Stomach (tissue), 9 donors: Measurements from ENCODE around the gene MLIP. TPM values are rescaled to one million over a fixed set of nuclear protein-coding genes. Genes with fewer than 3 reads are reported as not detected.
A peak's percentile ranks its signal among the peaks of the same experiment; 100 is the strongest.

ENCODE experiments used
- DNase-seq, 2 donors: peaks; one replicate each; pipeline versions ENCODE4 v3.0.0 to v3.0.0-alpha.2; 2013 to 2019
- H3K27ac ChIP-seq, 5 donors: fragments of 200-600 bp in 4 of 5; sonication (generic) in 4 of 5; one replicate each; pipeline ENCODE4 v1.5.1; 2013 to 2019; ENCODE audit warnings: mild to moderate bottlenecking in 1 of 5, moderate library complexity in 1 of 5
- H3K27me3 ChIP-seq, 3 donors: fragments of 200-600 bp; sonication (generic); one replicate each; pipeline ENCODE4 v1.5.1; 2017 to 2019; ENCODE audit warnings: mixed run types in 1 of 3
- H3K36me3 ChIP-seq, 4 donors: fragments of 200-600 bp; sonication (generic); 1 replicate in 3 of 4; 2 replicates in 1 of 4; pipeline ENCODE4 v1.5.1; 2016 to 2019
- H3K4me1 ChIP-seq, 4 donors: fragments of 200-600 bp; sonication (generic); one replicate each; pipeline ENCODE4 v1.5.1; 2016 to 2019
- H3K4me3 ChIP-seq, 4 donors: fragments of 200-600 bp; sonication (generic) in 3 of 4; one replicate each; pipeline ENCODE4 v1.5.1; 2016 to 2019; ENCODE audit warnings: mild to moderate bottlenecking in 1 of 4
- H3K9me3 ChIP-seq, 4 donors: fragments of 200-600 bp; sonication (generic); one replicate each; pipeline ENCODE4 v1.5.1; 2016 to 2019
- EP300 ChIP-seq: sonication (generic); formaldehyde crosslinking; IDR thresholded peaks from one replicate; pipeline ENCODE4 v1.6.1; 2017; ENCODE audit warnings: antibody characterized with exemption
- POLR2A ChIP-seq, 4 donors: fragments of 450-650 bp; IDR thresholded peaks; one replicate each; pipeline ENCODE4 v1.6.1; 2016; ENCODE audit warnings: antibody characterized with exemption in 4 of 4, control low read depth in 2 of 4, mild to moderate bottlenecking in 1 of 4, moderate library complexity in 1 of 4
- POLR2AphosphoS5 ChIP-seq, 3 donors: sonication (generic); formaldehyde crosslinking; IDR thresholded peaks; one replicate each; pipeline ENCODE4 v1.6.1; 2016; ENCODE audit warnings: antibody characterized with exemption in 3 of 3
- WGBS, 5 donors: extraction: QIAGEN DNeasy Blood & Tissue Kit in 3 of 5; methylation state at CpG; one replicate each; pipeline versions ENCODE4 v1.1.5 to v1.1.7; 2013 to 2018; 5-methylcytosine and 5-hydroxymethylcytosine counted together
- intact Hi-C: fragments of 100-400 bp; cut with DNase I; formaldehyde crosslinking; loops from one replicate; pipeline ENCODE4 v1.15.1; 2023; ENCODE audit warnings: low total_unique reads
- polyA plus RNA-seq, 3 donors: library from polyadenylated mRNA; stranded (reverse); fragments of 200-250 nt; gene quantifications; one replicate each; pipeline ENCODE4 v1.2.3, GENCODE V29; 2013
- total RNA-seq, 5 donors: library from RNA; depleted of rRNA; stranded (reverse); fragments of >200 nt; gene quantifications; one replicate each; pipeline versions ENCODE4 v1.1.0 to v1.2.3, GENCODE V29; 2014 to 2016
- TF ChIP-seq, protein P1 (sequence below), 7 experiments: fragments of 450-650 bp in 4 of 7; fragments of 200-600 bp in 3 of 7; sonication (generic) in 3 of 7; IDR thresholded peaks; one replicate each; pipeline ENCODE4 v1.5.1; 2016 to 2019; ENCODE audit warnings: antibody characterized with exemption in 7 of 7, control low read depth in 2 of 7, mild to moderate bottlenecking in 1 of 7
- donor health status: healthy with polysubstance abuse.
- donor health status: Bipolar disorder and iron deficiency.
- donor health status: healthy.

Gene MLIP
- total and polyA plus RNA-seq, 8 donors: 0.48 TPM; not detected in 7

DNA sequence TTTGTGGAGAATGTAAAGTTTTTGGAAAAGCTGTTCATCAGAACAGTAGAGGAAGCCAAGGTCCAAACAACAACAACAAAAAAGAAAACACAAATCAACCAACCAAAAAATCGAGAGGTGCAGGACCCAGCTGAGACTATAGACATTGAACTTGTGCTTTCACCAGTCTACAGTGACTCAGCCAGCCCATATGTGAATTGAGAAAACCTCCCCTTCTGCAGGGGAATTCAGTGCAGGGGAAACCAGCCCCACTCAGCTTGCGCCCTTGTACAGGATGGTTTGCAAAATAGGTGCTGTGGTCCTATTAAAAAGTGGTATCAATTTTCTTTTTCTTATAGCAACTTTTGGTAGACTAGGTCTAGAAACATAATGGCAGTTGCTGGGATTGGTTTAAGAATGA is 21.3 kb downstream of the MLIP start:
- 67 to 93% (median 84%) methylated on average over 2 of the region's 2 CpGs for WGBS, 5 donors
- no peak for DNase-seq

DNA sequence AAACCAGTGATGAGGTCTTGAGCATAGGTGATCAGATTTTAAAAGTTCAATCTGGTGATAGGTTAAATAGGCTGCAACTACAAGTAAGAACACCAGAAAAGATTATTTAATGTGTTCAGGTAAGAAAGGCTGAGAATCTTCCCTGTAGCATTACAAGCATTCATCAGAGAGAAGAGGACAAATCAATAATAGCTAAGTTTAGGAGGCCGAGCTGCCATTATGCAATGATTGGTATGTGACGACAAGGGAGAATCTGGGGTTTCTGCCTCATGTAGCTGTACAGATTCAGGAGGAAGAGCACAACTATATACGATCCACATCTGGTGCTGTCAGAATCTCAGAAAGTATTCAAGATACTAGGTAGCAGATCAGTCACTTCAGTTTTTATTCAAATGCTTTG is 21.9 kb downstream of the MLIP start:
- TF ChIP-seq POLR2AphosphoS5 (IDR thresholded peaks at IDR 0.05) (no peak), POLR2A (IDR thresholded peaks at IDR 0.05) (no peak), EP300 (no peak)
- TF ChIP-seq, protein P1, sequence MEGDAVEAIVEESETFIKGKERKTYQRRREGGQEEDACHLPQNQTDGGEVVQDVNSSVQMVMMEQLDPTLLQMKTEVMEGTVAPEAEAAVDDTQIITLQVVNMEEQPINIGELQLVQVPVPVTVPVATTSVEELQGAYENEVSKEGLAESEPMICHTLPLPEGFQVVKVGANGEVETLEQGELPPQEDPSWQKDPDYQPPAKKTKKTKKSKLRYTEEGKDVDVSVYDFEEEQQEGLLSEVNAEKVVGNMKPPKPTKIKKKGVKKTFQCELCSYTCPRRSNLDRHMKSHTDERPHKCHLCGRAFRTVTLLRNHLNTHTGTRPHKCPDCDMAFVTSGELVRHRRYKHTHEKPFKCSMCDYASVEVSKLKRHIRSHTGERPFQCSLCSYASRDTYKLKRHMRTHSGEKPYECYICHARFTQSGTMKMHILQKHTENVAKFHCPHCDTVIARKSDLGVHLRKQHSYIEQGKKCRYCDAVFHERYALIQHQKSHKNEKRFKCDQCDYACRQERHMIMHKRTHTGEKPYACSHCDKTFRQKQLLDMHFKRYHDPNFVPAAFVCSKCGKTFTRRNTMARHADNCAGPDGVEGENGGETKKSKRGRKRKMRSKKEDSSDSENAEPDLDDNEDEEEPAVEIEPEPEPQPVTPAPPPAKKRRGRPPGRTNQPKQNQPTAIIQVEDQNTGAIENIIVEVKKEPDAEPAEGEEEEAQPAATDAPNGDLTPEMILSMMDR (IDR thresholded peaks at IDR 0.05): no peak
- Histone ChIP-seq H3K4me3 (no peak overlapping the region), H3K9me3 (no peaks in the 10 kb centered on the region), H3K36me3 (no peaks in the 10 kb centered on the region), H3K27me3 (no peaks in the 10 kb centered on the region), H3K27ac (no peak overlapping the region), H3K4me1 (peaks cover 0 to 12% (median 0%) of the 10 kb centered on the region in 4 donors)
- no peak for DNase-seq
- intact Hi-C loops: no loop called here
- WGBS, 5 donors: 90 to 99% (median 93%) methylated on average over 3 of the region's 3 CpGs

More for the DNA sequence above, 21.3 kb downstream of the MLIP start:
- Histone ChIP-seq H3K27me3 (no peaks in the 10 kb centered on the region), H3K4me3 (no peak overlapping the region), H3K9me3 (no peaks in the 10 kb centered on the region), H3K27ac (no peak overlapping the region), H3K4me1 (peaks cover 0 to 12% (median 0%) of the 10 kb centered on the region in 4 donors), H3K36me3 (no peaks in the 10 kb centered on the region)
- TF ChIP-seq, protein P1 (IDR thresholded peaks at IDR 0.05): no peak
- no peak for TF ChIP-seq POLR2A (IDR thresholded peaks at IDR 0.05)
- intact Hi-C loops: no loop called here

DNA sequence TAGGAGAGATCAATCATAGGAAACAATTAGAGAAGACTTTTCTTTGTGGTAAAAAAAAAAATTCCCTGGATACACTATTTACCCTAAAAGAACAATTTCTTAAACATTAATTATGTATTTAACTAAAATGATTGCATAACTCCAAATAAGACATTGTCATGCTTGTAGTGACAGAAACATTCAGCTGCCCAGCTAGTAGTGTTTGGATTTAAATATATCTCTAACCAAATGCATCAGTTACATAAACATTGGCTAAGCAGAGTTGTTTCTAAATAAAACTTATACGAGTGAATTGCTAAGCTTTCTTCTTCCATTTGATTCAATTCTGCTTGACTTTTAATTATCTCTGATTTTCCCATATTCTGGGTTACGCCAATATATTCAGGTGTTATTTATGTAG is 23.7 kb downstream of the MLIP start:
- no peak overlapping the region for H3K27ac ChIP-seq
- H3K27me3 ChIP-seq: no peaks in the 10 kb centered on the region
- no peaks in the 10 kb centered on the region for H3K36me3 ChIP-seq
- H3K4me1 ChIP-seq: peaks cover 0 to 12% (median 0%) of the 10 kb centered on the region in 4 donors
- no peak for TF ChIP-seq POLR2A (IDR thresholded peaks at IDR 0.05)
- TF ChIP-seq EP300: no peak
- TF ChIP-seq POLR2AphosphoS5 (IDR thresholded peaks at IDR 0.05): no peak
- TF ChIP-seq, protein P1 (IDR thresholded peaks at IDR 0.05): no peak
- no peaks in the 10 kb centered on the region for H3K9me3 ChIP-seq
- 73 to 81% (median 78%) methylated on average over 2 of the region's 2 CpGs for WGBS, 5 donors
- DNase-seq: no peak
- H3K4me3 ChIP-seq: no peak overlapping the region
- intact Hi-C loops: no loop called here

DNA sequence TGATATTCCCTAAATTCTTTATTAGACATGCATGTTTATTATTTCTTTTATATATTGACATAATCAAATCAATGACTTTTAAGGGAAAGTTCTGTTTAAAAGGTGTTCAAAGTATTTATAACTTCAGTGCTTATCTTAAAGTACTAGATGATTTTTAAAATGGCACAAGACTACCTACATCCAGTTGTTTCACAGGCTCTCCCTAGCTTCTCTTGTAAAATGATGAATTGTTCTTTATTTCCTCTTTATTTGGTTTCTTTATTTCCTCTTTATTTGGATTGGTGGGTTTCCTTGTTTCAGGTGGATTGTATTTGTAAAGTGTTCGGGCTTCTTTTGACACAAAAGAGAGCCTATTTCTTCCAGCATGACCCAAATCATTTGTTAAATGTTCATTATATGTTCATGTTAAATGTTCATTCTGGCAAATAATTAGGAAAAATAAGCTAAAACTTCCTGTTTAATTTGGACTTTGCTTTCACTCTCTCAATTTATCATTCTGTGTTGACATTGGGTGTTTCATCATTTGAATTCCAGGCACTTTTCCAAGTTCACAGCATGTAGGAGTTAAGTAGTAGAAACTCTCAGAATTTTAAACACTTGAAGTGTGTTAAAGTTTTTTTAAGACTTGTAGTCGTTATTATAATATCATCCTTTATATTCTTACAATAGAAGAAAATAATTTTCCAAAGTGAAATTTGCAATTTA is 24.6 kb downstream of the MLIP start:
- Histone ChIP-seq H3K36me3 (no peaks in the 10 kb centered on the region), H3K27ac (no peak overlapping the region), H3K4me3 (no peak overlapping the region), H3K4me1 (peaks cover 0 to 12% (median 0%) of the 10 kb centered on the region in 4 donors), H3K9me3 (no peaks in the 10 kb centered on the region), H3K27me3 (no peaks in the 10 kb centered on the region)
- intact Hi-C loops: no loop called here
- 13 to 35% (median 19%) methylated on average over 2 of the region's 2 CpGs for WGBS, 5 donors
- DNase-seq: peak in 1 of 2 donors; percentile 69
- TF ChIP-seq, protein P1 (IDR thresholded peaks at IDR 0.05): no peak
- TF ChIP-seq POLR2AphosphoS5 (IDR thresholded peaks at IDR 0.05) (no peak), EP300 (no peak), POLR2A (IDR thresholded peaks at IDR 0.05) (no peak)
